Hematopoietic multipotent progenitor cell treated with erythropoietin and hydrocortisone succinate and interleukin-3 and kit ligand, for 6 days (in vitro differentiated cells): ENCODE data around the gene BEX3.
"Not testable (repeated sequence)": the region's sequence is repeated elsewhere in the genome, so short reads cannot be mapped to it uniquely, and the experiment has no call there.

ENCODE experiments used
- DNase-seq: peaks from one replicate; pipeline ENCODE4 v3.0.0-alpha.2; 2015

The BEX3 gene

DNA sequence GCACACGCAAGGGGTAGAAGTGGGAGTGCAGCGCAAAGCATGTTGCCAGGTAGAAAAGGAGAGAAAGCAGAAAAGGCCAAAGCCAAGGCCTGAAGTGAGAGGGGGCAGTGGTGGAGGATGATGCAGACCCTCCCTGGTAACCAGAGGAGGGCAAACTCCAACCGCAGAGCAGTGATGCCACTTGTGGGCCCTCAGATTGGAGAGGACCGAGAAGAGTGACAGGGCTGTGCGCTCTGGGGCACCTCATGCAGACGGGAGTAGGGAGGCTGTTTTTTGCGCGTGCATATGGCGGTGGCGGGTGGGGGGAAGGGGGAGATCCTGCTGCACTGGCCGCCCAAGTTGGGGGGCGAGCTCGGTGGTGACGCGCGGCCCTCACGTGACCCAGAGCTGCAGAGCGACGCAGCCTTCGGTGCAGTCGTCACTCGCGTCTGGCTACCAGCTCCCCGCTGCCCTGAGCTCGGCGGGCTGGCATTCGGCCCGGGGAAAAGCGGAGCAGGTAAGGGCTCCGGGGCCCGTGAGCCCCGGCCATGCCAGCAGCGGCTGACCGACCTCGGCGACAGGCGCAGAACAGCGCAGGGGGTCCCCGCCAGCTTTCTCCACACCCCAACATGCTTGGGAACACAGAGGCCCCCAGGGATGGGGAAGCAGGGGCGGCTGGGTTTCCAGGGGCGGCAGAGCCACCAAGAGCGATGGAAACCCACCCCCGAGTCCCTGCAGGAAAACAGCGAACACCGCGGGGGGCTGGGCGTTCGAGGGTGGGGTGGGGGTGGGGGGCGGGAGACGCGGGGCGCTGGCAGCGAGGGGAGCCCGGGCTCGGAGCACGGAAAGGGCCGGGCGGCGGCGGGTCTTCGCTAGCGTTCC is at the start of gene BEX3:
BEX3 (plus strand) TSS at position 421 of the 861 bp plus-strand sequence. CDS start 984 bp downstream, outside the sequence.
- DNase-seq = peak; percentile 54

DNA sequence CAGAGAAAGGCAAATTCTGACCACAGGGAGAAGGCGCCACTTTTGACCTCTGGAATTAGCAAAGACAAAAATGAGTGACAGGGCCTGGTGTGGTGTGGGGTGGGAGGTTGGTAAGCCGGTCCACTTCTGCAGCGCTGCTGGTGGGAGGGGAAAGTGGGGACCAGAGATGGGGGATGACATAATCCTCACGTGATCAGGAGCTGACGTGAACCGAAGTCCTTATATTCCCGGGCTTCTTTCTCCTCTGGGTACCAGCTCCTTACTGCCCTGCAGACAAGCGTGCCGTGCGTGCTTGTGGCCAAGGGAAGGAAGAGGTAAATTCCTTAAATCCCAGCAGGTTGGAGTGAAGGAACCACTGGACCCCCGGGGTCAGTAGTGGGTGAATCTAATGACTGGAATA is 46.3 kb upstream of the BEX3 start, which contains the start of gene TCEAL7:
TCEAL7 (plus strand) TSS at position 249 of the 400 bp plus-strand sequence. CDS start 1,165 bp downstream, outside the sequence.
- DNase-seq = no peak

DNA sequence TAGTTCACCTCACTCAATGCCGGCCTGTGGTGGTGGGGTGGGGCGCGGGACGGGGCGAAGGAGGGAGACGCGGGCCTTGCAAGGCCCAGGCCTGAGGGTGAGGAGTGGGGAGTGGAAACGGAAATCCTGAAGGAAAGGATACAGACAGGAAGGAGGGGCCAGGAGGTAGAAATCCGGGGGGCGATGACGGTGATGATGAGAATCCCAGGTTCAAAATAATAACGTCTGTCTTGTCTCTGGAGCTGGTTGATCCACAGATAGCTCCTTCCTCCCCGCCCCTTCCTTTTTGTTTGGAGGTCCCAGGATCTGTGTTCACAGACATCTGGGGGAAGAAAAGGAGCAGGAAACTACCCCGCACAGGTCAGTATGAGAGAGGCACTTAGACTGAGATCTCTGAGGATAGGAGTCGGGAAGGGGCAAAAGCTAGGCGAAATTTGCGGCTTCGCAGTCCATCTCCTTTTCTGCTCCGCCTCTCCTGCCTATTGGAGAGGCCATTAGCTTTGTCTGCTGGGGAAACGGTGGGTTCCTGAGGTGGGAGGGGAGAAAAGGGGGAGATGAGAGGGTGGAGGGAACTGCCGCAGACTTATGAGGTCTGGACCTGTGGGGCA is 45.6 kb upstream of the BEX3 start:
- DNase-seq = no peak

DNA sequence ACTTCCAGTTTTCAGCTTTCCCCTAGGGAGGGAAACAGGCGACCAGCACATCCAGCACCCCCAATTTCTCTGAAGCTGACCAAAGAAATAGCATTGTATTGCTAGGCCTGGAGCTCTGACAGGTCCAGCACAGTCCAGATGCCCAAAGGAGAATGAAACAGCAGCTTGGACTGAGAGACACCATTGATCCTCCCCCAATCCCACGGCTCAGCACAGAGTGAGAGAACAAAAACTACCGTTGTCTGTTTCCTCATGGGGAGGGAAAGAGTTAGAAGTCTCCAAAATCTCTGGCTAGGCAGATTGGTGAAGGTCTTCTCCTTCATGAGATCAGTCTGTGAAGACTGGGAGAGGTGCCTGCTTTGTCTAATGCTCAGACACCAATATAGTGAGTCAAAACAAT is 37.7 kb upstream of the BEX3 start:
- no peak for DNase-seq

DNA sequence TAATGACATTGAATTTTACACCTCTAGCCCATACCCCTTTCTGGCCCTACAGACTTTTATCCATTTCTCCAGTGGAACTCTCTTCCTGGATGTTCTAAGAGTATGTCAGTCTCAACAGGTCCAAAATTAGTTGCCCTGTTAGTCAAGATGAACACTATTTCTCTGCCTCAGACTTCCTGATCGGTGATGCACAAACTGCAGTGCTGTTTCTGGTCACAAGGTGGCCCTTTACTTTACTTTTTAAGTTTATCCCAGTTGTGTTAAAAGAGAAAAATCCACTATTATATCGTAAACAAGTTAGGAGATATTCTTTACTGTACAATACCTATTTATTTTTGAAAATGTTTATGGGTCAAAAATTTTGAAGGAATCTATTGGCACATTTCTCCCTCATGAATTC is 33.2 kb upstream of the BEX3 start:
- peak; percentile 67 for DNase-seq

DNA sequence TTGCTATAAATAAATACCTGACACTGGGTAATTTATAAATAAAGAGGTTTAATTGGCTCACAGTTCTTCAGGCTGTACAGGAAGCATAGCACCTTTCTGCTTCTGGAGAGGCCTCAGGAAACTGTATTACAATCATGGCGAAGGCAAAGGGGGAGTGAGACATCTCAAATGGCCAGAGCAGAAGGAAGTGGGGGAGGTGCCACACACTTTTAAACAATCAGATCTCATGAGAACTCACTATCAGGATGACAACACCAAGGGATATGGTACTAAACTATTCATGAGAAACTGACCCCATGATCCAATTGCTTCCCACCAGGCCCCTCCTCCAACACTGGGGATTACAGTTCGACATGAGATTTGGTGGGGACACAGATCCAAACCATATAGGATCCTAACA is 31.7 kb upstream of the BEX3 start:
- DNase-seq = no peak

DNA sequence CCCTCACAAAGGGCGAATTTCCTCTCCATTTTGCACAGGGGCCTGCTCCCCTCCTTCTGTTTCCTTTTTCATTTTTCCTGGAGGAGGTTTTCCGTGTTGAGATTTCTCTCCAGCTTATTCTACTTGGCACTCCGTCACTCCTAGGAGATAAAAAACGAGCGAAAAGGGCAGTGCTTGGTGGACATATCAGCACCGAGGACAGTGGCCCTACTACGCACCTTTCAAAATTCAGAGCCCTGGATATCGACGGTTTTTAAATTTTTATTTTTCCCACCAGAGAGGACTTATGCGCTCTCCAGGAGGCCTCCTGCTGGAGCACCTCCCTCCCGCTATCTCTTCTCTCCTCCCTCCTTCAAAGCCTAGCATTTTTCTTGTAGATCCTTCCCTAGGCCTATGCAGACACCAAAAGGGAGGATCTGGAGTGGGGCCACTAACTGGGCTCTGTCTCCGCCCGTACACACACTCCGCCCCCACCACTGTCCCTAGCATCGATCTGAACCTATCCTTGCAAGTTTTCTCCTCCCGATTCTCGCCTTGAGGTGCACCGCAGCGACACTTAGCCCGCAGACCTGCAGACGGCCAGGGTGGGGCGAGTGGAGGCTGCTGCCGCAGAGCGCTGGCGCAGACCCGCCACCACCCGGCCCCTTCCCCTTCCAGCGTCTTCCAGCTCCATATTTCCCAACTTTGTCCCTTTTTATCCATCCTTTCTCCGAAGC is 28.5 kb upstream of the BEX3 start:
- no peak for DNase-seq

DNA sequence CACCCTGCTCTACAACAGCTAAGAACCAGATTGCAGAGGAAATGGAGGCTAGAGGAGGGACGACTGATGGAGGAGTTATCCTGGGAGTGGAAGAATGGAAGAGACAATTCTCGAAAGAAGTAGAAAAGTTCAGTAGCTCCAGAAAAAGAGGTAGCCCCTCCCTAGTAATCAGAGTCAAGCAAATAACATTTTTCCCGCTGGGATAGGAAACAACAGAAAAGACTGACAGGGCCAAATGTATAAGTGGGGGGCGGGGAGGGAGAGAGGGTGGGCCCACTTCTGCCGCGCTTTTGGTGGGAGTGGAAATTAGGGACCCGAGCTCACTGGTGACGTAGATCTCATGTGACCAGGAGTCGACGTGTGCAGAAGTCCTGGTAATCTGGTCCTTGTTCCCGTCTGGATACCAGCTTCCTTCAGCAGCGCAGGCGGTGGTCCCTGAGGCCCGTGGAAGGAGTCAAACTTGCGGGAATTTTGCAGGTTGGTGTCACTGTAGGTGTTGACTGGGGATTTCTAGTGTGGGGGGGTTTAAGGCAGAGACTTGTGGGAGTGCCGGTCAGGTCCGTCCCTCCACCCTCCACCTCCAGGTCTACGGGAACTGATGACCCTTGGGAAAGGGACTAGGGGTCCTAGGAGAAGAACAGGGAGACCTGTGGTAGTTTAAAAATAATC is 20.1 kb upstream of the BEX3 start, which contains the start of gene TCEAL9:
TCEAL9 (plus strand) TSS at position 377 of the 669 bp plus-strand sequence. CDS start 1,179 bp downstream, outside the sequence.
- peak; percentile 68 for DNase-seq

DNA sequence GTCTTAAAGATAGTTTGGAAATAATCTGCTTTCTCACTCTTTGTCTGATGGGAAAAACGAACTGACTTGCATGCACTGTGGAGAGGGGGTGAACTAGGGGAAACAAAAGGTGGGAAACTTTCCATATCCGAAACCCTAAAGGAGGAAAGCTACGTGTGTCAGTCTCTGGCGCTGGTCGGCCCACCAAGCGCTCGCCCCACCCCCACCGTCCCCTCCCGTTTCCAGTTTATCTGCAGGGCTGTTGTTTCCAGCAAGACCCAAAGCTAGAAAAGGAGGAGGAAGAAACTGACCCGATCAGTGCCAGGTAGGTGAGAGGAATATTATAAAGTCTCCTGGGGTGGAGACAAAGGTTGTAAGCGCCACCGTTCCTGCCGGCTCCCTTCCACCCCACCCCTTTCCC is 19.5 kb upstream of the BEX3 start:
- peak; percentile 39 for DNase-seq

DNA sequence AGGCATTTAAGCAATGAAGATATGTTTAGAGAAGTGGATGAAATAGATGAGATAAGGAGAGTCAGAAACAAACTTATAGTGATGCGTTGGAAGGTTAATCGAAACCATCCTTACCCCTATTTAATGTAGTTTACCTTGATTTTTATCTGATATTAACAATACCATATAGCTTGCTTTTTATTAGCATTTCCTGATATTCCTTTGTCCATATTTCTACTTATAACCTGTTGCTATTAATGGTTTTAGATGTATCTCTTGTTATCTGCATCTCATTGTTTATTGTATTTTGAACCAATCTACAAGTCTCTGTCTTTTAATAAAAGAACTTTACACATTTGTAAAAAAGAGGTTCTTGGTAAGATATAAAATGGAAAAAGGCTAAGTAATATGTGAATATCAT is 18.5 kb upstream of the BEX3 start:
- DNase-seq = no peak

DNA sequence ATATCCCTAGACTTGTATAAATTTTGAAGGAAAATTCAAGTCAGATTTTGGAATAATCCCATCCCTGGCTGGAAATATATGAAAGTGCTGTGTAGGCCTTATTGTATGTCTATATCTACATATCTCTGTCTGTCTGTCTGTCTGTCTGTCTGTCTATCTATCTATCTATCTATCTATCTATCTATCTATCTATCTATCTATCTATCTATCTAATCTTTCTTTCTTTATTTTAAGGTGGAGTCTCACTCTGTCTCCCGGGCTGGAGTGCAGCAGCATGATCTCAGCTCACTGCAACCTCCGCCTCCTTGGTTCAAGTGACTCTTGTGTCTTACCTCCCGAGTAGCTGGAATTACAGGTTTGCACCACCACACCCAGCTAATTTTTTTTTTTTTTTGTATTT is 16.7 kb upstream of the BEX3 start:
- not testable (repeated sequence) for DNase-seq

DNA sequence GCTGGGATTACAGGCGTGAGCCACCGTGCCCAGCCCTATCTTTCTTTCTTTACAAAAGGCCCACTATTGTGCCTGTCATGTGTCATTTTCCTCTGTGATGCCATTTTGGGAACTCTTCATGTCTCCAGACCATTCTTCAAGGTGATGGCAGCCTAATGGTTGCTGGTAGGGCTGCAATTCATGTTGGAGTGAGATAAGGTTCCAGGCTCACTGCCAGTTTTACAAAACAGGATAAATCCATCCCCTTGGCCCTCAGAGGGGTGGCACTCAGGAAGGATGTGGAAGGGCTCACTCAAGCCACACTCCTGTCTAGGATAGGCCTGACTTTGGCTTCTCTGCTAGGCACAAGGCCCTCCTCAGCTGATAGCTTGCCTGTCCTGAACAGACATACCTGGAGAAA is 16.2 kb upstream of the BEX3 start:
- DNase-seq = peak; percentile 76

DNA sequence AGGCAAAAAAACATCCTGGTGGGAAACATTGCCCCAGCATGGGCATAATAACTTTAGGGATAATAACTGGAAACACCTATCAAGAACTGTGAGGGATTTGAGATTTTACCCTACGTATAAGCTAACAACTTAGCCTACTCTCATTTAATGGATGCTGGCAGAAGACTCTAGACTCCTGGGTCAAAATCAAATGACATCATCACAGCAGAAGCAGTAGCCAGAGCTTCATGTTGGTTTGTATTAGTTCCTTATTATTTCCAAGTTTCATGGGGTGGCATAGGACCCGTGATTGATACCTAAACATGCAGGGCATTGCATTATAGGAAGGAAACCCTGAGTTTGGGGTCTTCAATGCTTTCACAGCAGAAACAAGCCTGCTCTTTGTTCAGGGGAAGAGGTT is 15.4 kb upstream of the BEX3 start:
- DNase-seq = no peak

DNA sequence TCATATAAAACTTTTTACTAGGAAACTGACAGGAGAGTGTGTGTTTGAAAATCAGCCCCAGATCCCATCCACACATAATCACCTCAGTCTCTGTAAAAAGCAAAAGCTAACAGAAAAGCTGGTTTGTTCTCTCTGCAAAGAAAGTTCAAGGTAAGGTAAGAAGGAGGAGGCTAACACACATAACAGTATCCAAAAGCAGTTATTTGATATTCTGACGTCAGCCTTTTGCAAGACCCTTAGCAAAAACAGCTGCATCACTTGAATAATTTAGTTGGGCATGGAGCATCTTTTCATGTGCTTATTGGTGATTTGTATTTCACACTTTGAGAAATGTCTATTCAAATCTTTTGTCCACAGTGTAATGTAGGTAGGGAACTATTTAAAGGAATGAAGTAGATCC is 14.5 kb upstream of the BEX3 start:
- no peak for DNase-seq

DNA sequence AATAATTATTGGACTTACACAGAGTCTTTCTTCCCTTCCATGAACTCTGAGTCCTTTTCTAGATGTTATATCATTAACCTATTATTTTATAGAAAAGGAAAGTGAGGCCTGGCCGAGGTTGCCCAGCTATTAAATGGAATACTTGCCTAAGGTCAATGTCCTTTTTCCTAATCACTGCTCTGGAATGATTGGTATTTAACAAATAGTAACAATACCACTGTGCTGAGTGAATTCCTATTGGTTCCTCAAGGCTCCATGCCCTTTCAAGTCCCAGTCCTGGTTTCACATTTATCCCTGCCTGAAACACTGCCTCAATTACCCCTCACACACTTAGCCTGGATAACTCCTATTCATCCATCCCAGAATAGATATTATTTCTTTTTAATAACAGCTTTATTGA is 13.9 kb upstream of the BEX3 start:
- DNase-seq = no peak

DNA sequence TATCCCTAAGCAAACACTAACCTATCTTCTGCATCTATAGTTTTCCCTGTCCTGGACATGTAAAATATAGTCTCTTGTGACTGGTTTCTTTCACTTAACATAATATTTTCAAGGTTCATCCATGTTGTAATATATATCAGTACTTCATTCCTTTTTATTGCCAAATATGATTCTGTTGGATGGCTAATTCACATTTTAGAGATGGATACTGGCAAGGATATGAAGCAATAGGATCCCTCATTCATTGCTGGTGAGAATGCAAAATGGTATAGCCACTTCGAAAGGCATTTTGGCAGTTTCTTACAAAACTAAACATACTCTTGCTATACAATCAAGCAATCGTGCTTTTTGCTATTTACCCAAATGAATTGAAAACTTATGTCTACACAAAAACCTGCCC is 13.3 kb upstream of the BEX3 start:
- DNase-seq = no peak

DNA sequence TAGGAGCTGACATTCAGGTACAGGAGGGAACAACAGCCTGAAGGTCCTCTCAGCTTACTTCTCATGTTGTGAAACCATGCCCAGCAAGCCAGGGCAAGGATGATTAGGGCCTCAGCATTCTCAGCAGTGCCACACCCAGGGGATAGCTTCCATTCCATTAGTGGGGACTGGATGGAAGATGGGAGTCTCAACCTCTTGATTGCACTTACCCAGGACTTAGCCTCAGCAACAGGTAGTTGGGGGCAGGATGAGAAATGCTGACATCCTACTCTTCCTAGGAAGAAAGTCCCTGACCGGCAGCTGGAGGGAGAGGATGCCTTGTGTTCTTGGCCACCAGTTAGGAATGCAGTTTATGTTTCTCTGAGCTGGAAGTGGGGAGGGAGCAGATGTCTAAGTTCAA is 8.8 kb upstream of the BEX3 start:
- no peak for DNase-seq

DNA sequence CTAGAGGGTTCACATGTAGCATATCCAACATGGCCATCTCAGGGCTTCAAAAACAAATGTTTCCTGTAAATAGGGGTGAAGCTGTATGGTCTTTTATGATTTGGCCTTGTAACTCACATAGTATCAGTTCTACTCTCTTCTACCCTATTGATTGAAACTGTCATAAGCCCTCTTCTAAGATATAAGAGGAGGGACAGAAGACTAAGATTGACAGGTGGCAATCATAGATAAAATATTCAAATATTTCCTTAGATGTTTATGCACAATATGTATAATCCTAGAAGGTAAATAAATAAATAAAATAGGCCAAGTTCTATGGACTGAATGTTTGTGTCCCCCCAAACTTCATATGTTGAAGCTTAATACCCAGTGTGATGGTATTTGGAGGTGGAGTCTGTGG is 6.9 kb upstream of the BEX3 start:
- no peak for DNase-seq

DNA sequence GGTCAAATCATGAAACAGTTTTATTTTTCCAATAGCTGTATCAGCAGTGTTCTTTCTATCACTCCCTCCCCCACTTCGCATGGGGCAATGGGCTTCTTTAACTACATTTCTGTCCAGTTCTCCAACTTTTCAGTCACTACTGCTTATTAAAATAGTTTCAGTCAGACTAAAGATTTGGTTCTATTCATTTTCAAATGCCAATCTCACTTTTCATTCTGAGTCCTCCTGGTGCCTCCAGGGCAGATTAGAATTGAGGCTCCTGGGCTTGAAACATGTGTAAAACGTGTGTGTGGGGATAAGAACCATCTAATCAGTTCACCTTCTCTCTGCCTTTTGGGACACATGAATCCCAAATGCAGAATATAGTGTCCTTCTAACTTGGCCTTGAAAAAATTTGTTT is 3.5 kb upstream of the BEX3 start:
- no peak for DNase-seq

DNA sequence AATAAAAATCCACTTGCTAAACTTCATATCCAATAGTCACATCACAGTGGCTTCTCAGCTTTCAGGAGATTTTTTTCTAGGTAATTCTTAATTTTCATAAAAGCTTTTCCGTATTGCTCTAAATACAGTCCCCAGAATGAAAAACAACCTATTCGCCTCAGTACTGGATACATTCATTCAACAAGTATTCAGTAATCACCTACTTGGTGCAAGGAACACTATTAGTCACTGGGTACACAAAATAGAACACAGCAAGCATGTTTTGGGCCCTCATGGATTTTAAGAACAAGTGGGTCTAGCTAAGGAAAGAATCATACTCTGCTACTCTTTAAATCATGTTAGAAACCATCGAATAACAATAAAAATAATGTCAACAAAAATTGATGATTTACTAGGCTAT is 2.8 kb upstream of the BEX3 start:
- DNase-seq = no peak

DNA sequence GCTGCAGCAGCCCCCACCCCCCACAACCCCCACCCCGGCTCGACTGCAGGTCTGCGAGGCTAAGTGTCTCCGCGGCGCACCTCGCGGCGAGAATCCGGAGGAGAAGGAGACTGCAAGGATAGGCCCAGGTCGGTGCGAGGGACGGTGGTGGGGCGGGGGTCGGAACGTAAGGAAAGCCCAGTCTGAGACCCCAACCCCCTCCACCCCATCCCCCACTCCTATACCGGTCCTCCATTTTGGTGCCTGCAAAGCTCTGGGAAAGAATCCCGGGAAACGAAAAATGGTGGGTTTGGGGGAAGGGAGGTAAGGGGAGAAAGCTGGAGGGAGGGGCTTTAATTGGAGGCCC is 614 bp downstream of the BEX3 start:
- no peak for DNase-seq

DNA sequence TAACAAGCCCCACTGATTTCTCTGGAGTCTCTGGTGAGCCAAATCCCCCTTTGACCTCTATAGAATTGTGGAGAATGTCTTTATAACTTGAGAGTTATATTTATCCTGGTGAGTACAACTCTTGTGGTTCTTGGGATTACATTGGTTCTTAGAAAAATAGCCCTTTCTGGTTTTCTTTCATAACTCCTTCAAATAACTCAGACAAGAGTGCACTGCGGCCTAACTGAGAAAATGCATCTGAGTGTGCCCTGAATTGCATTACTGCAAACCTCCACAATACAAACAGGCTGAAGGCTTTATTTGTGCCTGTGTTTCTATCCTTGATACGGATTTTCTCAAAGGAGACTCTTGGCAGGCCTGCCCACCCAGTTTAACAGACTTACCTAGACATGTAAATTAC is 2.7 kb downstream of the BEX3 start:
- no peak for DNase-seq

DNA sequence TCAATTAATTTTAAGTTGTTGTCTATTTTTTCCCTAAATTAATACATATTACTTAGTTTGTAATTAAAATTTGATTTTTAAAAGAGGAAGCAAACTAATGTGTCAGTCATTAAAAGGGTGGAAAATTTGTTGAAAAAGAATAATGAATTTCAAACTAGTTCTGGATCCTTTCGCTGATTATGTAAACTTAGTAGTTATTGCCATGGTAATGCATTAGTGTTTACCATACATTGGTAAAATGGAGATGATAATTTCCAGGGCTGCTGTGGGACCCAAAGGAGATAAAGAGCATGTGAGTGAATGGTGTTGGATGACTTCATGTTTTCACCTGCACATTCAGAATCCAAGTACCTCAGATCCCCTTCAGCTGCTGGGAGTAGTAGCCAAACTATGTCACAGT is 6.5 kb downstream of the BEX3 start:
- DNase-seq = no peak
